G401.6 (cell line): Measurements from ENCODE around the gene POFUT2.
A peak's percentile ranks its signal among the peaks of the same experiment; 100 is the strongest.

Experiments used
- FAIRE-seq: peaks from 2 replicates; lab custom pipeline; 2012; peaks lifted over from hg19 to GRCh38; lab: Jason Lieb, UNC

Gene POFUT2

GRCh38 chr21:45297329-45297728 is 9.6 kb upstream of the POFUT2 start:
- FAIRE-seq, result no peak

DNA sequence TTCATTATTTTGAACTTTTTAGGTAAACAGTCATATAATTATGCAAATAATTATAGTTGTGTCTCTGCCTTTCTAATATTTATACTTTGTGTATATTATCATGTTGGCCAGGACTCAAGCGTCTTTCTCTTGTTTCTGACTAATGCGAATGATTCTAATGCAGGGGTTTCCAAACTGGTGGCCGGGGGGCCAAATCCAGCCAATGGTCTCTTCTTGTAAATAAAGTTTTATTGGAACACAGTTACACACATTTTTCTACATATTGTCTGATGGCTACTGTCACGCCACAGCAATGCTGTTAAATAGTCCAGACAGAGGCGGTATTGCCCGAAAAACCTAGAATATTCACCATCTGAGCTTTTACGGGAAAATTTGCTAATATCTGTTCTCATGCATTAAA is 8.9 kb upstream of the POFUT2 start:
- no peak for FAIRE-seq

DNA sequence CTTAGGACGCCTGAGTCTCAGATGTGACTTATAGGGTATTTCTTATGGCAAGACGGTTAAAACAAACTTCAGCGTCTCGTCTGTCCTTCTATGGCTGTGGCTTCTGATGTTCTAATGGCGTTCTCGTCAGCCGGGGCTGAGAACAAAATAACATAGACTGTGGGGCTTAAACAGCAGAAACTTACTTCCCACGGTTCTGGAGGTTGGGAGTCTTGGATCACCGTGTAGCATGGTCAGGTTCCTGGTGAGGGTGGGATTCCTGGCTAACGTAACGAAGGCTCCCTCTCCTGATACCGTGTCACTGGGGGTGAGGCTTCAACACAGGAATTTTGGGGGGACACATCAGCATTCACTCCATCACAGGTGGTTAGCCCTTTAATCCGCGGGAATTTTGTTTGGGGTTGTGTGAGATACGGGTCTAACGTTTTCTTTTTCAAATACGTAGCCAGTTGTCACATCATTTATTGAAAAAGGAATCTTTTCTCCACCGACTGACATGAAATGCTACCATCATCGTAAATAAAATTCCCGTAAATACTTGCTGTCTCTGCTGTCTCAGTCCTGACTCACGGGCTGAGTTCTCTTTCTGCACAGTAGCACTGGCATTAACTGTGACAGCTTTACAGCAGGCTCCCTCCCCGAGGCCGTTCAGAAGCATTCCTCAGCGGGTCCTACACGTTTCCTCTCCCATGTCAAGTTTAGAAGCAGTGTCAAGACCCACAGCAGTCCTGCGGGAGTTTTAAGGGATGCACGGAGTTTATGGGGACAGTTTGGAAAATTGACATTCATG is 8.1 kb upstream of the POFUT2 start:
- no peak for FAIRE-seq

- FAIRE-seq, result peak; percentile 83
Measured at GRCh38 chr21:45294509-45295291, 7.0 kb upstream of the POFUT2 start.

GRCh38 chr21:45293726-45294401 is 6.2 kb upstream of the POFUT2 start:
- FAIRE-seq, result no peak

- no peak for FAIRE-seq
Measured at GRCh38 chr21:45293220-45293725, 5.6 kb upstream of the POFUT2 start.

- peak; percentile 69 for FAIRE-seq
Measured at GRCh38 chr21:45292399-45293219, 4.9 kb upstream of the POFUT2 start.

DNA sequence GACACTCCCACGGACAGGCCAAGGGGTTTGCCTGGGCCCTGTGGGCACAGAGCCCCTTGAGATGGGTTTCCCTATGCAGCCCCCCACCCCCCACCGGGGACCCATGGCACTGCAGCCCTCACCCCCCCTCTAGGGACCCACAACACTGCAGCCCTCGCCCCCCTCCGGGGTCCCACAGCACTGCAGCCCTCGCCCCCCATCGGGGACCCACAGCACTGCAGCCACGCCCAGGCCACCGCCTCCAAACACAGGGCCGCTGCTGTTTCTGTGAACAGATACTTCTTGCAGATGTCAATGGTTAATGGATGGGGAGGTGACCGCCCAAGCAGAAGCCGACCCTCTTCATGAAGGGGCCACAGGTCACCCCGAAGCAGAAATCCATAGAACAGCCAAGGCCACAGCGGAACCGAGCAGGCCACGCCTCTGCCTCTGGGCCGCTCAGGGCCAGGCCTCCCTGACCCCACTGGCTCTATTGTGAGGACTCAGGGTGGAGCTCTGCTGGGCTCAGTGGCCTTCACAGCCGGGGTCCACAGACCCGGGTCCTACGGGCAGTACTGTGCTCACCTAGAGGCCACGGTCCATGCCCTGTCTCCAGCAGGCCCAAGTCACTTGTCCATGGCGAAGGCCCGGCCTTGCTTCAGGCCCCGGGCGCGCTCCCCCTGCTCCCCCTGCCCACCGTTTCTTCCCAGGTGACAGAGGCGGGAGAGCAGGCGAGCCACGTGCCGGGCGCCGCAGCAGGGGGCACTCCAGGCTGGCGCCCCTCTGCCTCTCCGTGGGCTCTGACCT is 4.1 kb upstream of the POFUT2 start:
- no peak for FAIRE-seq

DNA sequence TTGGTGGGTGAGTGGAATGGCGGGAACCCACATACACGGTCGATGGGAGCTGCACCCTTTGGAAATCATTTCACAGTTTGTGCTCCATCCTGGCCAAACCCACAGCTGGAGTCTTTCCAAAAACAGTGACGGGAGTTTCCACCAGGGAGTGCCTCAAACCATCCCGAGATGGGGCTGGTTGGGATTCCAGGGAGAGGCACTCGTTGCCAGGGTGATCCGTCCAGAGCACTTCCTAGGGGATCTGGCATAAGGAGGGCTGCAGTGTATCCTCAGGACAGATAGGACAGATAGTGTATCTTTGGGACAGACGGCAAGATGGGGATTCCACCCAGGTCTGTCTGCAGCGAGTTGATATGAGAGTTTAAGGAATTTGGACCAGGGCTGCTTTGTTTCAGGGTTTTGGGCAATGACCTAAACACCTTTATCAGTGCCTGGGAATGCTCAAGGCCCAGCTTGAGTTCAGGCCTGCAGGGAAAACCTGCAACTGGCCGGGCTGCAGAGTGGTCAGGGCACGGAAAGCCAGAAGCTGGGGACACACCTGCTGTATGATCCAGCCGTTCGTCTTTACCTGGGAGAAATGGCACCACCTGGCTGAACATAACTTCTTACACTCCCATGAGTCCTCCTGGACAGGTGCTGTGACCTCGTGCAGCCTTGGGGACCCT is 3.4 kb upstream of the POFUT2 start:
- no peak for FAIRE-seq

- FAIRE-seq, result no peak
Measured at GRCh38 chr21:45289655-45290515, 2.2 kb upstream of the POFUT2 start.

GRCh38 chr21:45289134-45289533 is 1.4 kb upstream of the POFUT2 start:
- no peak for FAIRE-seq

GRCh38 chr21:45288441-45288841 is 746 bp upstream of the POFUT2 start:
- FAIRE-seq, result no peak

DNA sequence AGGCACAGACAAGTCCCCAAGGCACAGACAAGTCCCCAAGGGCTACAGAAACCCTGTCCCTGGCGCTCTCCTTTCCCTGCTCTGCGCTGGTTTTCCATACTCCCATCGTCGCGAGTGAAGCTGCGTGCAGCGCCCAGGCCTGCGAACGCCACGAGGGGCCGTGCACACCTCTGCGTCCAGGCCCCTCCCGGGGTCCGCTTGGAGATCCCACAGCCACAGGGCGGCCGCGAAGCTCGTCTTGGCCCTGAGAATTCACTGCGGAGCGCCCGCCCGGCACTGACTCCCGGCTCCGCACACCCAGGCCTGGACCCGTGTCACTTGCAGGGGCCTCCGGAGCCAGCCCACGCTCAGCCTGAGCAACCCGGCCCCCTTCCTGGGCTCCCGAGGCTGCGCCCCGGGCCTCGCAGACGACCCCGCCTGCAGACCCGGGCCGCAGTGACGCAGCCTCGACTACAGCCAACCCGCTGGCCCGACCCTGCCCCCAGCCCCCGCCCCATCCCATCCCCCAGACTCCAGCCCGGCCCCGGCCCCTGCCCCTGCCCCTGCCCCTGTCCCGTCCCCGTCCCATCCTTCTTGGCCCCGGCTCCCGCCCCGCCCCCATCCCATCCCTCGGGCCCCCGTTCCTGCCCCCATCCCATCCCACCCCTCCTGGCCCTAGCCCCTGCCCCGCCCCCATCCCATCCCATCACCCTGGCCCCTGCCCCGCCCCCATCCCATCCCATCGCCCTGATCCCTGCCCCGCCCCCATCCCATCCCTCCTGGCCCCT is 841 bp downstream of the POFUT2 start:
- FAIRE-seq, result no peak

GRCh38 chr21:45285266-45285931 is 2.3 kb downstream of the POFUT2 start:
- no peak for FAIRE-seq

GRCh38 chr21:45284456-45284741 is 3.3 kb downstream of the POFUT2 start:
- FAIRE-seq, result no peak

DNA sequence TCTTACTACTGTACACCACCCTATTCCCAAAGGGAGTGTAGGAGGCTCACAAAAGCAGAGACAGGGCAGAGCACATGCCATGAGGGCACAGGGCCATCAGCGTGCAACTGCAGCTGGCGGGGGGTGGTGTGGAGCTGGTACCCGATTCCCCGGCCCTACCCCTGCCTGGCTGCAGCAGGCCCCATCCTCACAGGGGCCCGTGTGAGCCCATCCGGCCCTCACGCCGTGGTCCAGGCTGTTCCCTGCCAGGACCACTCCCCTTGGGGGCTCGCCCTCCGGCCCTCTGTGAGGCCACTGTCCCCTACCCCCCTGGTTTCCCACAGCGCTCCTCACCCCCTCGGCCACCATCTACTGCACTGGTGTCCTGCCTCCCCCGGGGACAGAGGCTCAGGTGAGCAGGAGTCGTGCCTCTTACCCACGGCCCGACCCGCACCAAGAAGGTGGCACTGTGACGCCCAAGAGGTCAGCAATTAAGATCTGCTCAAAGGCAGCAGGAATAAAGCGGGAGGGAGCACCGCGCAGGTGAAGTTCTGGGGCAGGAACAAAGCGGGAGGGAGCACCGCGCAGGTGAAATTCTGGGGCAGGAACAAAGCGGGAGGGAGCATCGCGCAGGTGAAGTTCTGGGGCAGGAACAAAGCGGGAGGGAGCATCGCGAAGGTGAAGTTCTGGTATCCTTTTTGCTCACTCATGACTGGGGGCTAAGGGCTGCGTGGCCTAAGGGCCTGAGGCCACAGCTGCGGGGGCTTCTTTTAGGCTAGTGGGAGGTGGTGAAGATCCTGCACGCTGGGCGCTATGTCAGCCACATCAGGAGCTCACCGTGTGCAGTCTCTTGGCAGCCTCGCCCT is 3.9 kb downstream of the POFUT2 start:
- FAIRE-seq, result no peak

- no peak for FAIRE-seq
Measured at GRCh38 chr21:45283035-45283610, 4.6 kb downstream of the POFUT2 start.
